Lung (tissue), 12 donors: ENCODE measurements around the gene TPI1. TPM values are rescaled to one million over a fixed set of nuclear protein-coding genes. Genes with fewer than 3 reads are reported as not detected.

ENCODE experiments used
- ATAC-seq: fragments of 200-7000 bp; cut with Tn5 transposase; one replicate; pipeline ENCODE4 v1.9.1; 2020; ENCODE audit warnings: moderate number of reproducible peaks; ENCODE audit not compliant: insufficient read depth, low FRiP score
- DNase-seq, 3 donors: peaks; one replicate each; pipeline ENCODE4 v3.0.0-alpha.2; 2013 to 2017
- H3K27ac ChIP-seq, 2 donors: one replicate each; pipeline ENCODE4 v1.5.1; 2013; ENCODE audit warnings: mild to moderate bottlenecking in 2 of 2, moderate library complexity in 2 of 2, control low read depth in 1 of 2, inconsistent platforms in 1 of 2, low read depth in 1 of 2, low read length in 1 of 2
- H3K27me3 ChIP-seq, 3 donors: one replicate each; pipeline ENCODE4 v1.5.1; 2013; ENCODE audit warnings: low read length in 2 of 3; ENCODE audit not compliant: control insufficient read depth in 3 of 3, insufficient read depth in 3 of 3
- H3K36me3 ChIP-seq, 4 donors: one replicate each; pipeline ENCODE4 v1.5.1; 2013; ENCODE audit warnings: low read length in 4 of 4, mild to moderate bottlenecking in 1 of 4, moderate library complexity in 1 of 4; ENCODE audit not compliant: control insufficient read depth in 4 of 4, insufficient read depth in 4 of 4
- H3K4me1 ChIP-seq, 5 donors: one replicate each; pipeline ENCODE4 v1.5.1; 2013; ENCODE audit warnings: low read length in 5 of 5, mild to moderate bottlenecking in 2 of 5, moderate library complexity in 1 of 5; ENCODE audit not compliant: control insufficient read depth in 5 of 5, insufficient read depth in 5 of 5
- H3K4me3 ChIP-seq: one replicate; pipeline ENCODE4 v1.5.1; 2013; ENCODE audit warnings: mild to moderate bottlenecking, control low read depth, moderate library complexity
- H3K9ac ChIP-seq, 2 donors: one replicate each; pipeline ENCODE4 v1.5.1; 2013; ENCODE audit warnings: low read length in 2 of 2, control low read depth in 1 of 2; ENCODE audit not compliant: insufficient read depth in 1 of 2
- H3K9me3 ChIP-seq, 4 donors: one replicate each; pipeline ENCODE4 v1.5.1; 2013; ENCODE audit warnings: low read length in 3 of 4, mild to moderate bottlenecking in 1 of 4, moderate library complexity in 1 of 4; ENCODE audit not compliant: control insufficient read depth in 4 of 4, insufficient read depth in 3 of 4
- CTCF ChIP-seq: IDR thresholded peaks from 2 replicates; pipeline ENCODE4 v1.5.1; 2012; ENCODE audit warnings: mild to moderate bottlenecking; ENCODE audit errors: control extremely low read depth, extremely low read depth
- WGBS, 2 donors: extraction: QIAGEN DNeasy Blood & Tissue Kit; methylation state at CpG; one replicate each; pipeline ENCODE4 v1.1.7; 2013; 5-methylcytosine and 5-hydroxymethylcytosine counted together
- polyA plus RNA-seq, 2 donors: library from polyadenylated mRNA; stranded (reverse); fragments of 200-250 nt; gene quantifications; one replicate each; pipeline ENCODE4 v1.2.1, GENCODE V29; 2013
- total RNA-seq, 2 donors: library from RNA; depleted of rRNA in 1 of 2; stranded (reverse); fragments of >200 nt in 1 of 2; gene quantifications; one replicate each; pipeline ENCODE4 v1.2.1, GENCODE V29; 2014 to 2021
- donor health status: control.
- donor health status: control.
- donor health status: Bipolar disorder and iron deficiency.
- donor health status: healthy.
- donor health status: DM: yes; HTN: yes; CAD: no.

The TPI1 gene
- total and polyA plus RNA-seq, 4 donors, result 256 to 1,097 (median 435) TPM

GRCh38 chr12:6824085-6824775 is 43.1 kb upstream of the TPI1 start:
- DNase-seq, result no peak
- H3K9me3 ChIP-seq, result no peaks in the 10 kb centered on the region
- 90 to 92% methylated on average over 36 to 37 of the region's 37 CpGs for WGBS, 2 donors
- H3K9ac ChIP-seq, result no peak overlapping the region
- H3K4me1 ChIP-seq, result peaks cover 0 to 35% (median 9%) of the 10 kb centered on the region in 5 donors
- H3K27me3 ChIP-seq, result peaks cover 0 to 12% (median 3%) of the 10 kb centered on the region in 3 donors
- H3K27ac ChIP-seq, result no peak overlapping the region
- H3K4me3 ChIP-seq, result no peak overlapping the region
- H3K36me3 ChIP-seq, result peaks cover 0 to 9% (median 0%) of the 10 kb centered on the region in 4 donors
- no peak for ATAC-seq
- TF ChIP-seq CTCF, result no peak

- Histone ChIP-seq H3K4me3 (no peak overlapping the region), H3K9me3 (no peaks in the 10 kb centered on the region), H3K4me1 (peaks cover 0 to 42% (median 9%) of the 10 kb centered on the region in 5 donors), H3K27ac (no peak overlapping the region), H3K36me3 (peaks cover 0 to 2% (median 0%) of the 10 kb centered on the region in 4 donors), H3K27me3 (peaks cover 0 to 12% (median 3%) of the 10 kb centered on the region in 3 donors), H3K9ac (no peak overlapping the region)
- 55 to 74% methylated on average over 12 of the region's 12 CpGs for WGBS, 2 donors
- no peak for TF ChIP-seq CTCF
- ATAC-seq, result no peak
- DNase-seq, result no peak
These were observed 42.4 kb upstream of the TPI1 start for GRCh38 chr12:6824901-6825381.

GRCh38 chr12:6825398-6826124 is 41.8 kb upstream of the TPI1 start:
- peaks cover 0 to 12% (median 3%) of the 10 kb centered on the region in 3 donors for H3K27me3 ChIP-seq
- no peaks in the 10 kb centered on the region for H3K36me3 ChIP-seq
- H3K9me3 ChIP-seq, result no peaks in the 10 kb centered on the region
- H3K27ac ChIP-seq, result no peak overlapping the region
- 17% methylated on average over 19 of the region's 19 CpGs for WGBS, 2 donors
- no peak overlapping the region for H3K4me3 ChIP-seq
- ATAC-seq, result peak; percentile 79
- H3K9ac ChIP-seq, result no peak overlapping the region
- DNase-seq, result peak; percentile 90 to 91 (median 91)
- TF ChIP-seq CTCF, result peak; percentile 92
- peaks cover 0 to 44% (median 9%) of the 10 kb centered on the region in 5 donors for H3K4me1 ChIP-seq
